Panc1 (cell line): ENCODE data around the gene NKAIN2. TPM values are rescaled to one million over a fixed set of nuclear protein-coding genes. Genes with fewer than 3 reads are reported as not detected.

Source experiments
- ATAC-seq: fragments of 200-7000 bp; cut with Tn5 transposase; 2 replicates; pipeline ENCODE4 v1.9.1; 2020; ENCODE audit warnings: mild to moderate bottlenecking, moderate library complexity
- BruUV-seq: library from RNA; stranded (reverse); fragments of 400-500 nt; replicated peaks from 2 replicates; lab custom pipeline; 2021; lab: Mats Ljungman, UMichigan
- CTCF ChIA-PET: fragments of 300-600 bp; sonication (Branson Sonifier 250); formaldehyde crosslinking; loops from one replicate; lab custom pipeline; 2022; ENCODE audit warnings: antibody characterized with exemption; lab: Charles Lee
- POLR2A ChIA-PET: fragments of 300-600 bp; sonication (Branson Sonifier 250); formaldehyde crosslinking; loops from one replicate; lab custom pipeline; 2022; ENCODE audit warnings: antibody characterized with exemption; lab: Charles Lee
- DNase-seq: peaks from one replicate; pipeline ENCODE4 v3.0.0-alpha.2; 2010; ENCODE audit warnings: low read depth, low spot score
- H3K27ac ChIP-seq: 2 replicates; pipeline ENCODE4 v1.5.1; 2011; ENCODE audit warnings: mild to moderate bottlenecking, low read length, inconsistent platforms
- H3K27me3 ChIP-seq: fragments of 200-500 bp; sonication (Bioruptor generic); 2 replicates; pipeline ENCODE4 v1.6.0; 2014; ENCODE audit warnings: low read length, inconsistent platforms; ENCODE audit not compliant: control insufficient read depth, insufficient read depth
- H3K36me3 ChIP-seq: fragments of 200-500 bp; sonication (Bioruptor generic); 2 replicates; pipeline ENCODE4 v1.5.1; 2014; ENCODE audit warnings: inconsistent platforms, mild to moderate bottlenecking, low read length, moderate library complexity; ENCODE audit not compliant: control insufficient read depth, insufficient read depth
- H3K4me1 ChIP-seq: 2 replicates; pipeline ENCODE4 v1.5.1; 2011; ENCODE audit warnings: inconsistent platforms, mild to moderate bottlenecking, low read length, moderate library complexity; ENCODE audit not compliant: control insufficient read depth, insufficient read depth
- H3K4me3 ChIP-seq, 2 experiments: 2 replicates each; pipeline ENCODE4 v1.5.1; 2011 to 2012; ENCODE audit warnings: low read depth in 2 of 2, low read length in 2 of 2, mild to moderate bottlenecking in 2 of 2, inconsistent platforms in 1 of 2, moderate library complexity in 1 of 2
- H3K9me3 ChIP-seq: fragments of 200-500 bp; sonication (Bioruptor generic); 2 replicates; pipeline ENCODE4 v1.5.1; 2014; ENCODE audit warnings: low read depth, mild to moderate bottlenecking, inconsistent platforms, low read length, moderate library complexity; ENCODE audit not compliant: control insufficient read depth, insufficient read depth
- CTCF ChIP-seq: fragments of 450-650 bp; IDR thresholded peaks from 2 replicates; pipeline ENCODE4 v1.5.1; 2017; ENCODE audit warnings: mild to moderate bottlenecking
- POLR2AphosphoS5 ChIP-seq: IDR thresholded peaks from 2 replicates; pipeline ENCODE4 v1.6.1; 2012; ENCODE audit warnings: mild to moderate bottlenecking, low read depth, low read length, moderate library complexity
- REST ChIP-seq, 2 experiments: IDR thresholded peaks; 2 replicates each; pipeline ENCODE4 v1.6.1; 2011 to 2012; ENCODE audit warnings: low read depth in 2 of 2, control low read depth in 1 of 2, low read length in 1 of 2, mild to moderate bottlenecking in 1 of 2, moderate library complexity in 1 of 2; ENCODE audit not compliant: insufficient read depth in 1 of 2
- SIN3A ChIP-seq: IDR thresholded peaks from 2 replicates; pipeline ENCODE4 v1.6.1; 2012; ENCODE audit warnings: low read depth, mild to moderate bottlenecking, low read length, moderate library complexity, borderline replicate concordance; ENCODE audit not compliant: insufficient read depth
- TCF7L2 ChIP-seq: IDR thresholded peaks from 2 replicates; pipeline ENCODE4 v1.6.1; 2011; ENCODE audit warnings: mild to moderate bottlenecking, low read depth, low read length, inconsistent platforms
- in situ Hi-C: cut with HindIII; loops from 2 replicates; pipeline ENCODE4 v1.10.0; 2016; ENCODE audit warnings: low sequenced_read_pairs, low pct_unique_long_range_greater_than_20kb
- intact Hi-C: fragments of 100-400 bp; cut with micrococcal nuclease; formaldehyde crosslinking; loops from one replicate; pipeline ENCODE4 v1.10.0; 2022; ENCODE audit not compliant: unreplicated experiment
- total RNA-seq: library from RNA; stranded (reverse); gene quantifications from one replicate; pipeline ENCODE4 v1.2.1, GENCODE V29; 2021; ENCODE audit not compliant: unreplicated experiment

Gene NKAIN2
- total RNA-seq, 1 experiment from 2014 or later, result 2.6 TPM

DNA sequence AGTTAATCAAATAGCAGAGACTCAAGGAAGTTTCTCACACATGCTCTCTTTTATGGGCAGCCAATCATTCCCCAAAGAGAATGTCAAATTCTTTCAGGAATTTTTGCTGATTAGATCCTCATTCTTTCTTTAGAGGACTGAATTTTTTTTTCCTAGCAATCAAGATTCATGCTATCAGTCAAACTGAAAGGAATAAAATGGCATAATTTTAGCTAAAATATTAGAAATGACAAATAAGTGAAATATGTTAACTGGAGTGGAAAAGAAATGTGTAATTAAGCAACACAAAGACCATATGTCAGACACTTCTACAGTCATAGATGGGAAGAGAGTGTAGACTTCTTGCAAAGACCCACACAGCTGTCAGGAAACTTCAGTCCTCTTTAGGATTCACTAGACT lies 916.2 kb downstream of the NKAIN2 start:
- no TSS peak for BruUV-seq
- H3K27ac ChIP-seq, result no peak overlapping the region
- CTCF ChIA-PET, result no interaction called here
- no peaks in the 10 kb centered on the region for H3K27me3 ChIP-seq
- no peak for ATAC-seq
- no peaks in the 10 kb centered on the region; the same call in 1 of the 2 replicates for H3K4me1 ChIP-seq
- TF ChIP-seq CTCF, result no peak
- TF ChIP-seq POLR2AphosphoS5, result no peak
- TF ChIP-seq REST (IDR thresholded peaks at IDR 0.05; ENCODE audit: insufficient read depth in 1 of 2, low read depth in 2 of 2, low read length in 1 of 2), result no peak
- no peak for TF ChIP-seq SIN3A
- TF ChIP-seq TCF7L2, result no peak
- in situ Hi-C loops, result no loop called here
- H3K4me3 ChIP-seq, result no peak overlapping the region
- intact Hi-C loops, result no loop called here
- no peaks in the 10 kb centered on the region for H3K9me3 ChIP-seq
- H3K36me3 ChIP-seq, result no peaks in the 10 kb centered on the region
- DNase-seq, result no peak
- POLR2A ChIA-PET, result no interaction called here

DNA sequence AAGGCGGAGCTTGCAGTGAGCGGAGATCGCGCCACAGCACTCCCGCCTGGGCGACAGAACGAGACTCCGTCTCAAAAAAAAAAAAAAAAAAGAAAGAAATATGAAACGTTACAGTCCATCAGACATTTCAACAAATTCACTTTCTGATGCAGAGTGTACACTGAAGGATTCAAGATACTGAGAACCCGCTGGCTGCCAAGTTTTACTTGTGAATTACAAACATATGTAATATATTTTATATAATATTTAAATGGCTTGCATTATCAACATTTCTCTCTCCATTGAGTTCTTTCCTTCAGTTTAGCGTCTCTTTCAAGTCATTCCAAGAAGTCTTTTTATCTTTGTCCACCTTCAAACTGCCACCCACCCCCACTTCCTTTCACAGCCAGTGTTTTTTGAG lies 917.7 kb downstream of the NKAIN2 start:
- H3K27me3 ChIP-seq, result no peaks in the 10 kb centered on the region
- POLR2A ChIA-PET, result no interaction called here
- H3K9me3 ChIP-seq, result no peaks in the 10 kb centered on the region
- CTCF ChIA-PET, result no interaction called here
- ATAC-seq (no peak), DNase-seq (no peak)
- in situ Hi-C loops (no loop called here), intact Hi-C loops (no loop called here)
- no TSS peak for BruUV-seq
- TF ChIP-seq CTCF (no peak), SIN3A (no peak), POLR2AphosphoS5 (no peak), TCF7L2 (no peak), REST (IDR thresholded peaks at IDR 0.05; ENCODE audit: insufficient read depth in 1 of 2, low read depth in 2 of 2, low read length in 1 of 2) (no peak)
- no peak overlapping the region for H3K27ac ChIP-seq
- H3K4me1 ChIP-seq, result no peaks in the 10 kb centered on the region
- no peaks in the 10 kb centered on the region for H3K36me3 ChIP-seq
- H3K4me3 ChIP-seq, result no peak overlapping the region
